ENCODE measurements around the gene C16orf92. TPM values are rescaled to one million over a fixed set of nuclear protein-coding genes. Genes with fewer than 3 reads are reported as not detected.

C16orf92 gene
- polyA plus RNA-seq, 3 donors: not detected

GRCh38 chr16:29987371-29988085 is 35.5 kb upstream of the C16orf92 start:
- H3K27ac ChIP-seq (ENCODE audit: low read depth, low read length): no peak overlapping the region
- 92 to 96% (median 93%) methylated on average over 29 to 35 of the region's 35 CpGs for WGBS, 3 donors

GRCh38 chr16:29988346-29989075 is 34.5 kb upstream of the C16orf92 start:
- WGBS, 3 donors: 86 to 89% (median 88%) methylated on average over 17 of the region's 17 CpGs
- no peak overlapping the region for H3K27ac ChIP-seq (ENCODE audit: low read depth, low read length)

- 84 to 89% (median 88%) methylated on average over 23 of the region's 23 CpGs for WGBS, 3 donors
Measured at GRCh38 chr16:29989111-29989858, 33.7 kb upstream of the C16orf92 start.

GRCh38 chr16:29990034-29990433 is 33.0 kb upstream of the C16orf92 start:
- H3K27ac ChIP-seq (ENCODE audit: low read depth, low read length): no peak overlapping the region
- WGBS, 3 donors: 59 to 95% (median 89%) methylated on average over 2 of the region's 2 CpGs

More at GRCh38 chr16:29989111-29989858, 33.7 kb upstream of the C16orf92 start:
- no peak overlapping the region for H3K27ac ChIP-seq (ENCODE audit: low read depth, low read length)

GRCh38 chr16:29990883-29991570 is 32.0 kb upstream of the C16orf92 start:
- WGBS, 3 donors: 90 to 94% (median 94%) methylated on average over 30 to 35 of the region's 35 CpGs
- no peak overlapping the region for H3K27ac ChIP-seq (ENCODE audit: low read depth, low read length)

GRCh38 chr16:29991571-29991904 is 31.5 kb upstream of the C16orf92 start:
- no peak overlapping the region for H3K27ac ChIP-seq (ENCODE audit: low read depth, low read length)
- 74 to 88% (median 81%) methylated on average over 5 of the region's 5 CpGs for WGBS, 3 donors

GRCh38 chr16:29992344-29992967 is 30.5 kb upstream of the C16orf92 start:
- no peak overlapping the region for H3K27ac ChIP-seq (ENCODE audit: low read depth, low read length)
- 43 to 67% (median 59%) methylated on average over 7 of the region's 7 CpGs for WGBS, 3 donors

- no peak overlapping the region for H3K27ac ChIP-seq (ENCODE audit: low read depth, low read length)
- 87 to 92% (median 88%) methylated on average over 23 to 25 of the region's 25 CpGs for whole genome bisulfite sequencing, 3 donors
Measured at GRCh38 chr16:29993191-29993902, 29.7 kb upstream of the C16orf92 start.

- H3K27ac ChIP-seq (ENCODE audit: low read depth, low read length): no peak overlapping the region
- WGBS, 3 donors: 74 to 93% (median 84%) methylated on average over 9 of the region's 9 CpGs
Measured at GRCh38 chr16:29993903-29994599, 28.9 kb upstream of the C16orf92 start.

GRCh38 chr16:29994600-29995323 is 28.2 kb upstream of the C16orf92 start:
- H3K27ac ChIP-seq (ENCODE audit: low read depth, low read length): no peak overlapping the region
- WGBS, 3 donors: 9 to 16% (median 10%) methylated on average over 23 to 24 of the region's 24 CpGs

- 0 to 1% (median 0%) methylated on average over 53 of the region's 53 CpGs for WGBS, 3 donors
- H3K27ac ChIP-seq (ENCODE audit: low read depth, low read length): peak within 1 kb of the TSS; percentile 70
Measured at GRCh38 chr16:29995324-29995910, 27.6 kb upstream of the C16orf92 start, which contains the start of gene HIRIP3. Gene HIRIP3, minus strand, starts transcription at chr16:29995617. Its CDS starts 12 bp downstream, at chr16:29995605.

GRCh38 chr16:29995911-29996765 is 26.9 kb upstream of the C16orf92 start, which contains the start of gene INO80E:
Gene INO80E, plus strand, starts transcription at chr16:29996241. Its CDS starts 70 bp downstream, at chr16:29996311.
- WGBS, 3 donors: 0 to 1% (median 0%) methylated on average over 63 to 65 of the region's 65 CpGs
- H3K27ac ChIP-seq (ENCODE audit: low read depth, low read length): peak within 1 kb of the TSS; percentile 70

GRCh38 chr16:29996766-29997250 is 26.2 kb upstream of the C16orf92 start:
- no peak overlapping the region for H3K27ac ChIP-seq (ENCODE audit: low read depth, low read length)
- WGBS, 3 donors: 18 to 23% (median 21%) methylated on average over 9 of the region's 9 CpGs

- H3K27ac ChIP-seq (ENCODE audit: low read depth, low read length): no peak overlapping the region
- 86 to 89% (median 89%) methylated on average over 6 of the region's 6 CpGs for WGBS, 3 donors
Measured at GRCh38 chr16:29999605-30000004, 23.4 kb upstream of the C16orf92 start.

All from adipose tissue (tissue), 3 donors.